HG02870 (cell line): ENCODE results near the gene ARHGAP25.

ENCODE experiments used
- ATAC-seq: cut with Tn5 transposase; IDR thresholded peaks from one replicate; pipeline ENCODE4 v1.9.1; 2021; ENCODE audit warnings: mild to moderate bottlenecking, moderate library complexity; ENCODE audit not compliant: unreplicated experiment

Gene ARHGAP25

DNA sequence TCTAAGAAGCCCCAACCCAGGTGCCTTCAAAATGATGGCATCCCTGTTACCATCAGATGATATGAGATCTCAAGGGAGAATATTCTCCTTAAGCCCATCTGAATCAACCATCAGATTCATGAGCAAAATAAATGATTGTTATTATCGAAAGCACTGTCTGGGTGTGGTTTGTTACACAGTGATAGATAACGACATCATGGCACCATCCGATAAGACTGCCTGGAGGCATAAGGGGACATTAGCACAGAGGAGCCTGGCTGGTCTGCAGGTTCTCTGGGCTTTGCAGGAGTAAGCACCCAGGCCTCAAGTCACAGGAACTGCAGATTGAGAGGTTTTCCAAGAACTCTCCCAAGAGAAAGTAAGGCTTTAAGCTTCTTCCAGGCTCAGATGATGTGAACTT lies 120.9 kb downstream of the ARHGAP25 start:
- no peak for ATAC-seq

- ATAC-seq = no peak
Observed at GRCh38 chr2:68857202-68857845, 122.7 kb downstream of the ARHGAP25 start.

DNA sequence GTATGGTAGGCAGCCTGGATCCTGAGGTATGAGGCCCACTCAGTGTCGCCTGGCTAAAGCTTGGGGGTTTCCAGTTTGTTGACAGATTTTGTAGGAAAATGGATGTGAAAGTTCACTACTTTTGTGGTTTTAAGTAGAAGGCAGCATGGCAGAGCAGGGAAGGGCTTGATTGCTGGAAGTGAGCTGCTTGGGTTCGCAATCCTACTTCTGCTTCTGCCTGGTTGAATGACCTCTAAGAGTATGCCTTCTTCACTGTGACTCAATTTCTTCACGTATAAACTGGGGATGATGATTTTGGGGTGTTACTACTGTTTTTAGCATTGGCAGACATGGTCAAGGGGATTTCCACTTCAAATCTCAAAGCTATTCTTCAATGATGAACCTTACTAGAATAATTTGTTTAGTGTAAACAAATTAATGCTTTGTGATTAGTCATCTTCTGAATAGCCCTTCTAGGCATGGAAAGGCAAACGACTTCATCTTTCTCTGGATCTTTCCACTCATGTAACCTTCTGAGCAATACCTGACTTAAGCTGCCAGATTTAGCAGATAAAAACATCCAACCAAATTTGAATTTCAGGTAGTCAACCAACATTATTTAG lies 123.3 kb downstream of the ARHGAP25 start:
- ATAC-seq = no peak

- ATAC-seq = no peak
Observed at GRCh38 chr2:68860111-68860510, 125.5 kb downstream of the ARHGAP25 start.

DNA sequence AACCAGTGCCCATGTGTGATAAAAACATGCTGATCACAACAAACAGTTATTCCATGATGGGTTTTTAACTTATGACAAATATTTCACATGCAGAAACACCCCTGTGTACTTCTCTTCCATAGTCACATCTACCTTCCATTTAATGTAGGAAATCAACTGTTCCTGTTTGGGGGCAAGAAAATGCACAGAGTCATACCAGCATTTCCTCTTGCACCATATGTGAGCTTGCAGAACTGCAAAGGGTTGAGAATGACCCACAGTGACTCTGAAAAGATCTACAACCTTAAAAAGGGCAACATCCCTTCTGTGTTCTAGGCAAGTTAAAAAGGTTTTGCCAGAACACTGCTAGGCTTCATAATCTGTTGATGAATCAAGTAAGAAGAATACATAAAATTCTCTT lies 126.7 kb downstream of the ARHGAP25 start:
- ATAC-seq = no peak

- ATAC-seq = no peak
Observed at GRCh38 chr2:68862889-68863288, 128.3 kb downstream of the ARHGAP25 start.

GRCh38 chr2:68863996-68864395 lies 129.4 kb downstream of the ARHGAP25 start:
- ATAC-seq = no peak

- ATAC-seq = no peak
Observed at GRCh38 chr2:68865108-68865507, 130.5 kb downstream of the ARHGAP25 start.

DNA sequence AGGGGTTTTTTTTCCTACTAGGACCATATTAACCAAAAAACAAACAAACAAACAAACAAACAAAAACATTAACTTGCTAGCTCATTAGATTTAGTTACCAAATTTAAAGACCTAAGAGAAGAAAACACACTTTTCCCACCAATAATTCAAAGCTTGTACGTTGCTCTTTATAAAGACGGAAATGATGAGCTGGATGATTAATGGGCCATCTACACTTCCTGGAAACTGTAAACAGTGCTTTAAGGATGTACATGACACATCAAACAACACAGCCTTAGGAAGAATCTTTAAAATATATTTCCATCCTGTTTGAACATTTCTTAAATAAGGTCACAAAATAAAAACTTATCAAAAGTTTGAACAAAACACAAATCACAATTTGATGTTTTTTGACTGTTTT lies 135.6 kb downstream of the ARHGAP25 start:
- ATAC-seq = no peak

GRCh38 chr2:68871159-68871764 lies 136.7 kb downstream of the ARHGAP25 start, which contains the start of gene BMP10:
TSS of gene BMP10 (minus strand) at chr2:68871397. CDS start at chr2:68871358, 39 bp downstream.
- no peak for ATAC-seq
